Endothelial cell of umbilical vein (primary cell): ENCODE data around the gene HDHD2. TPM values are rescaled to one million over a fixed set of nuclear protein-coding genes. Genes with fewer than 3 reads are reported as not detected.
"Not testable (repeated sequence)": the region's sequence is repeated elsewhere in the genome, so short reads cannot be mapped to it uniquely, and the experiment has no call there.

ENCODE experiments used
- BruUV-seq: library from RNA; stranded (reverse); fragments of 400-500 nt; replicated peaks from 2 replicates; lab custom pipeline; 2021; lab: Mats Ljungman, UMichigan
- CTCF ChIA-PET: fragments of 300-600, 350-600 bp; sonication (Branson Sonifier 250); formaldehyde crosslinking; loops from one replicate; lab custom pipeline; 2021; ENCODE audit warnings: antibody characterized with exemption, inconsistent platforms; lab: Charles Lee
- POLR2A ChIA-PET: fragments of 300-600, 350-600 bp; sonication (Branson Sonifier 250); formaldehyde crosslinking; loops from one replicate; lab custom pipeline; 2021; ENCODE audit warnings: antibody characterized with exemption, inconsistent platforms; lab: Charles Lee
- DNase-seq: peaks from one replicate; pipeline ENCODE4 v3.0.0-alpha.2; 2011; ENCODE audit warnings: low read depth, low spot score
- FAIRE-seq: peaks from 2 replicates; lab custom pipeline; 2011; peaks lifted over from hg19 to GRCh38; lab: Jason Lieb, UNC
- H2AFZ ChIP-seq: 2 replicates; pipeline ENCODE4 v1.6.0; 2012; ENCODE audit warnings: low read depth, low read length, control low read depth, inconsistent platforms
- H3K27ac ChIP-seq: 2 replicates; pipeline ENCODE4 v1.5.1; 2011; ENCODE audit warnings: low read depth, mild to moderate bottlenecking, control low read depth, low read length, moderate library complexity; ENCODE audit not compliant: insufficient read depth
- H3K27me3 ChIP-seq, 2 experiments: 2 replicates each; pipeline versions ENCODE4 v1.6.0 to v1.6.1; 2011; ENCODE audit warnings: low read length in 2 of 2, mixed read lengths in 1 of 2; ENCODE audit not compliant: control insufficient read depth in 2 of 2, insufficient read depth in 2 of 2
- H3K36me3 ChIP-seq, 2 experiments: 2 replicates in 1 of 2; 3 replicates in 1 of 2; pipeline ENCODE4 v1.5.1; 2011; ENCODE audit warnings: low read length in 2 of 2, mild to moderate bottlenecking in 1 of 2, moderate library complexity in 1 of 2; ENCODE audit not compliant: control insufficient read depth in 2 of 2, insufficient read depth in 2 of 2; ENCODE audit errors: extremely low read depth in 1 of 2
- H3K4me1 ChIP-seq: 3 replicates; pipeline ENCODE4 v1.5.1; 2011; ENCODE audit warnings: mild to moderate bottlenecking, low read length; ENCODE audit not compliant: control insufficient read depth, insufficient read depth; ENCODE audit errors: extremely low read depth
- H3K4me2 ChIP-seq: 2 replicates; pipeline ENCODE4 v1.6.1; 2011; ENCODE audit warnings: low read length, control low read depth, mixed read lengths; ENCODE audit not compliant: insufficient read depth
- H3K4me3 ChIP-seq, 3 experiments: fragments of 200-600 bp in 1 of 3; sonication (generic), shearing (Covaris generic) in 1 of 3; replicated peaks in 1 of 3; 2 replicates each; pipeline ENCODE4 v1.5.1; 2011 to 2016; ENCODE audit warnings: control low read depth in 3 of 3, low read length in 3 of 3, mild to moderate bottlenecking in 2 of 3, inconsistent platforms in 1 of 3, low read depth in 1 of 3, moderate library complexity in 1 of 3; ENCODE audit not compliant: insufficient read depth in 1 of 3
- H3K79me2 ChIP-seq: 2 replicates; pipeline ENCODE4 v1.6.0; 2012; ENCODE audit warnings: low read length, inconsistent platforms; ENCODE audit not compliant: control insufficient read depth, insufficient read depth
- H3K9ac ChIP-seq: replicated peaks from 2 replicates; pipeline ENCODE3; 2011; ENCODE audit warnings: low read length, control low read depth; ENCODE audit not compliant: insufficient read depth; ENCODE audit errors: extremely low read depth
- H3K9me1 ChIP-seq: replicated peaks from 3 replicates; pipeline ENCODE4 v1.6.0; 2011; ENCODE audit warnings: mild to moderate bottlenecking, low read length; ENCODE audit not compliant: control insufficient read depth, insufficient read depth; ENCODE audit errors: extremely low read depth
- H3K9me3 ChIP-seq: replicated peaks from 2 replicates; pipeline ENCODE4 v1.5.1; 2012; ENCODE audit warnings: low read length, inconsistent platforms; ENCODE audit not compliant: control insufficient read depth, insufficient read depth
- H4K20me1 ChIP-seq: replicated peaks from 2 replicates; pipeline ENCODE3; 2011; ENCODE audit warnings: mild to moderate bottlenecking, low read length; ENCODE audit not compliant: control insufficient read depth, insufficient read depth; ENCODE audit errors: extremely low read depth
- CTCF ChIP-seq, 2 donors: IDR thresholded peaks; 1 replicate in 1 of 2; 2 replicates in 1 of 2; pipeline ENCODE4 v1.5.1; 2011; ENCODE audit warnings: low read length in 2 of 2, mild to moderate bottlenecking in 2 of 2, moderate library complexity in 2 of 2, control low read depth in 1 of 2, inconsistent platforms in 1 of 2, low read depth in 1 of 2; ENCODE audit not compliant: insufficient read depth in 1 of 2; ENCODE audit errors: extremely low read depth in 1 of 2
- EZH2 ChIP-seq: IDR thresholded peaks from 2 replicates; pipeline ENCODE4 v1.6.1; 2012; ENCODE audit warnings: borderline replicate concordance, low read depth, mild to moderate bottlenecking, moderate library complexity, low read length, inconsistent platforms; ENCODE audit not compliant: severe bottlenecking
- FOS ChIP-seq: IDR thresholded peaks from 2 replicates; pipeline ENCODE4 v1.6.1; 2011; ENCODE audit warnings: mild to moderate bottlenecking, low read length, moderate library complexity, borderline replicate concordance; ENCODE audit not compliant: insufficient read depth
- GATA2 ChIP-seq: IDR thresholded peaks from 2 replicates; pipeline ENCODE4 v1.7.0; 2011; ENCODE audit warnings: low read depth, mild to moderate bottlenecking, moderate library complexity, mixed read lengths, low read length; ENCODE audit not compliant: insufficient read length, insufficient read depth
- JUN ChIP-seq: IDR thresholded peaks from 2 replicates; pipeline ENCODE4 v1.6.1; 2011; ENCODE audit warnings: borderline replicate concordance, low read depth; ENCODE audit not compliant: insufficient read length, insufficient read depth
- MYC ChIP-seq: IDR thresholded peaks from one replicate; pipeline ENCODE4 v1.6.1; 2011; ENCODE audit warnings: mild to moderate bottlenecking, low read depth, low read length
- POLR2A ChIP-seq: IDR thresholded peaks from 2 replicates; pipeline ENCODE4 v1.6.1; 2012; ENCODE audit warnings: low read depth, mild to moderate bottlenecking, control low read depth, low read length
- POLR2AphosphoS5 ChIP-seq: IDR thresholded peaks from 2 replicates; pipeline ENCODE4 v1.6.1; 2012; ENCODE audit warnings: low read depth, mild to moderate bottlenecking, control low read depth, low read length, moderate library complexity; ENCODE audit not compliant: insufficient read depth
- dilution Hi-C: fragments of 300-500 bp; cut with MboI; formaldehyde crosslinking; loops from one replicate; pipeline ENCODE4 v1.15.0; 2019; ENCODE audit warnings: low sequenced_read_pairs; ENCODE audit not compliant: extremely low pct_ligation_motif_present
- intact Hi-C: fragments of 100-400 bp; cut with micrococcal nuclease; formaldehyde crosslinking; loops from one replicate; pipeline ENCODE4 v1.10.0; 2022
- polyA plus RNA-seq, 4 experiments: library from polyadenylated mRNA; depleted of rRNA in 3 of 4; stranded (reverse) in 3 of 4; unstranded in 1 of 4; fragments of >200 nt; gene quantifications; 2 replicates each; pipeline versions ENCODE4 v1.2.1 to v1.2.3, GENCODE V29; 2011 to 2012; ENCODE audit warnings: missing spikeins in 1 of 4
- total RNA-seq: library from RNA; stranded (reverse); gene quantifications from 2 replicates; pipeline ENCODE4 v1.2.3, GENCODE V29; 2021
- TF ChIP-seq, protein P1 (sequence below): IDR thresholded peaks from 2 replicates; pipeline ENCODE4 v1.6.1; 2011; ENCODE audit not compliant: insufficient read depth, insufficient read length

HDHD2 gene
- total and polyA plus RNA-seq, 2 donors (not counting 3 experiments of a cell fraction or from before 2014, with no cell fraction given), result 3.5 to 18.7 TPM

DNA sequence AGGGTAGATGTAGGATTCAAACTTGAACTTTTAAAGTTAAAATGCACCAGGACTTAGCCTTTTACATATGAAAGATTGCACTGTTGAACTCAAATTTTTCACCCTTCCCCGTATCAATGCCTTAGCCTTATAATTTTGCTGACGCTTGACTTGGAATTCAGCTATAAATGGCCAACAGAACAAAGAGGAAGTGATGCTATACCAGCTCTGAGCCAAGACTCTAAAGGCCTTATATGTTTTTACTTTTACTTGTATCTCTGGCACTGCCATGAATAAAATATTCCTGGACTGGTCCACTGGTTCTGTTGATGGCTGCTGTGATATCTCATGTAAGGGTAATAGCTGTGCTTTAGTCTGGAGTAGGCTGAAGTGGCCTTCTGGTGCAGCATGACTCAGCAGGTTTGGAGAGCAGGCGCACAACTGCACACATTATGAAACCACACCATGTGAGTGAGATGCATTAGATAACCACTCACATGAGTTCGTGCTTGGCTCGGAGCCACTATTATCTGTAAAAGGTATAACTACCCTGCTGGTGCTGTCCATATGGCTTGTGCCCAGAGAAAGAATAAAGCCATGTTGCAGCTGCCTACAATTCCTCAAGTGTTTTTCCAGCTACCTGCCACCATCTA lies 34.2 kb upstream of the HDHD2 start:
- Histone ChIP-seq H3K4me3 (no peak overlapping the region), H3K4me1 (no peaks in the 10 kb centered on the region), H3K9me3 (no peaks in the 10 kb centered on the region), H3K9ac (no peak overlapping the region), H4K20me1 (no peaks in the 10 kb centered on the region), H2AFZ (no peak overlapping the region), H3K36me3 (no peaks in the 10 kb centered on the region), H3K27me3 (peaks cover 6 to 12% of the 10 kb centered on the region in 2 experiments), H3K4me2 (no peak overlapping the region), H3K9me1 (no peaks in the 10 kb centered on the region), H3K79me2 (no peaks in the 10 kb centered on the region), H3K27ac (no peak overlapping the region)
- no TSS peak for BruUV-seq
- dilution Hi-C loops (no loop called here), intact Hi-C loops (no loop called here)
- ChIA-PET POLR2A (no interaction called here), CTCF (interaction anchor here (1.1 kb wide), 1 partner anchor 20 kb away, joined by 4 read pairs; no protein-coding TSS in a partner anchor)
- DNase-seq (peak; percentile 10), FAIRE-seq (no peak)
- no peak for TF ChIP-seq GATA2
- no peak for TF ChIP-seq MYC
- TF ChIP-seq CTCF (IDR thresholded peaks at IDR 0.05; ENCODE audit: extremely low read depth in 1 of 2, insufficient read depth in 1 of 2, low read depth in 1 of 2, low read length in 2 of 2), result no peak
- no peak for TF ChIP-seq POLR2AphosphoS5
- TF ChIP-seq JUN, result no peak
- TF ChIP-seq POLR2A, result no peak
- TF ChIP-seq EZH2, result no peak
- TF ChIP-seq, protein P1, sequence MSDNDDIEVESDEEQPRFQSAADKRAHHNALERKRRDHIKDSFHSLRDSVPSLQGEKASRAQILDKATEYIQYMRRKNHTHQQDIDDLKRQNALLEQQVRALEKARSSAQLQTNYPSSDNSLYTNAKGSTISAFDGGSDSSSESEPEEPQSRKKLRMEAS, result no peak
- TF ChIP-seq FOS, result no peak

- H3K4me2 ChIP-seq, FAIRE-seq, dilution Hi-C loops, H3K4me3 ChIP-seq, CTCF ChIA-PET, H3K79me2 ChIP-seq, DNase-seq, H3K9me3 ChIP-seq, H3K9me1 ChIP-seq, H4K20me1 ChIP-seq, H3K27me3 ChIP-seq, intact Hi-C loops, H3K36me3 ChIP-seq, BruUV-seq, POLR2A ChIA-PET, H3K4me1 ChIP-seq, H3K27ac ChIP-seq, H2AFZ ChIP-seq, H3K9ac ChIP-seq: not testable (repeated sequence)
These were observed 31.9 kb upstream of the HDHD2 start for GRCh38 chr18:47182156-47182555.
